Stimulated activated CD4-positive, alpha-beta T cell treated with anti-CD3 and anti-CD28 coated beads, TNF-alpha, amount 100 ng/mL, for 4 hours (primary cell): Measurements from ENCODE around the gene TNNI2.
A peak's percentile ranks its signal among the peaks of the same experiment; 100 is the strongest.
"Not testable (repeated sequence)": the region's sequence is repeated elsewhere in the genome, so short reads cannot be mapped to it uniquely, and the experiment has no call there.

ENCODE experiments used
- DNase-seq, 3 experiments: peaks; one replicate each; pipeline ENCODE4 v3.0.0-alpha.2; 2020; ENCODE audit warnings: low read depth in 3 of 3

Gene TNNI2

GRCh38 chr11:1875093-1875850 is 36.5 kb downstream of the TNNI2 start:
- DNase-seq: no peak

- not testable (repeated sequence) for DNase-seq
Measured at GRCh38 chr11:1875851-1876301, 37.1 kb downstream of the TNNI2 start.

GRCh38 chr11:1876361-1877063 is 37.7 kb downstream of the TNNI2 start:
- no peak for DNase-seq

GRCh38 chr11:1877211-1878136 is 38.7 kb downstream of the TNNI2 start:
- DNase-seq: no peak

- no peak for DNase-seq
Measured at GRCh38 chr11:1878137-1879031, 39.6 kb downstream of the TNNI2 start.

GRCh38 chr11:1879342-1879940 is 40.7 kb downstream of the TNNI2 start:
- no peak for DNase-seq

GRCh38 chr11:1879941-1880720 is 41.4 kb downstream of the TNNI2 start:
- DNase-seq: no peak

- DNase-seq: no peak
Measured at GRCh38 chr11:1880746-1881441, 42.1 kb downstream of the TNNI2 start.

- DNase-seq: no peak
Measured at GRCh38 chr11:1881442-1882264, 42.9 kb downstream of the TNNI2 start.

GRCh38 chr11:1882265-1883238 is 43.8 kb downstream of the TNNI2 start:
- peak; percentile 55 to 80 (median 63) for DNase-seq

GRCh38 chr11:1883346-1884302 is 44.8 kb downstream of the TNNI2 start:
- DNase-seq: no peak

- DNase-seq: no peak
Measured at GRCh38 chr11:1884303-1884700, 45.5 kb downstream of the TNNI2 start.

GRCh38 chr11:1886551-1886950 is 47.8 kb downstream of the TNNI2 start:
- DNase-seq: not testable (repeated sequence)

- no peak for DNase-seq
Measured at GRCh38 chr11:1887451-1888346, 48.9 kb downstream of the TNNI2 start.

GRCh38 chr11:1888347-1888753 is 49.6 kb downstream of the TNNI2 start:
- no peak for DNase-seq
